ENCODE data around the gene IQCH.

IQCH gene

DNA sequence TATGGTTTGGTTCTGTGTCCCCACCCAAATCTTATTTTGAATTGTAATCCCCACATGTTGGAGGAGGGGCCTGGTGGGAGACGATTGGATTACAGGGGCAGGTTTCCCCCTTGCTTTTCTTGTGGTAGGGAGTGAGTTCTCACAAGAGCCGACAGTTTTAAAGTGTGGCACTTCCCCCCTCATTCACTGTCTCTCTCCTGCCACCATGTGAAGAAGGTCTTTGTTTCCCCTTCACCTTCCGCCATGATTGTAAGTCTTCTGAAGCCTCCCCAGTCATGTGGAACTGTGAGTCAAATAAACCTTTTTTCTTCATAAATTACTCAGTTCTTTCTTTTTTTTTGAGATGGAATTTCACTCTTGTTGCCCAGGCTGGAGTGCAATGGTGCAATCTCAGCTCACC is 124.9 kb downstream of the IQCH start:
- no peak overlapping the region for H3K4me3 ChIP-seq (ENCODE audit: low read length)
- DNase-seq (ENCODE audit: low read depth), result no peak
- TF ChIP-seq, protein P1, sequence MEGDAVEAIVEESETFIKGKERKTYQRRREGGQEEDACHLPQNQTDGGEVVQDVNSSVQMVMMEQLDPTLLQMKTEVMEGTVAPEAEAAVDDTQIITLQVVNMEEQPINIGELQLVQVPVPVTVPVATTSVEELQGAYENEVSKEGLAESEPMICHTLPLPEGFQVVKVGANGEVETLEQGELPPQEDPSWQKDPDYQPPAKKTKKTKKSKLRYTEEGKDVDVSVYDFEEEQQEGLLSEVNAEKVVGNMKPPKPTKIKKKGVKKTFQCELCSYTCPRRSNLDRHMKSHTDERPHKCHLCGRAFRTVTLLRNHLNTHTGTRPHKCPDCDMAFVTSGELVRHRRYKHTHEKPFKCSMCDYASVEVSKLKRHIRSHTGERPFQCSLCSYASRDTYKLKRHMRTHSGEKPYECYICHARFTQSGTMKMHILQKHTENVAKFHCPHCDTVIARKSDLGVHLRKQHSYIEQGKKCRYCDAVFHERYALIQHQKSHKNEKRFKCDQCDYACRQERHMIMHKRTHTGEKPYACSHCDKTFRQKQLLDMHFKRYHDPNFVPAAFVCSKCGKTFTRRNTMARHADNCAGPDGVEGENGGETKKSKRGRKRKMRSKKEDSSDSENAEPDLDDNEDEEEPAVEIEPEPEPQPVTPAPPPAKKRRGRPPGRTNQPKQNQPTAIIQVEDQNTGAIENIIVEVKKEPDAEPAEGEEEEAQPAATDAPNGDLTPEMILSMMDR (conservative IDR thresholded peaks at IDR 0.05; ENCODE audit: low read length), result no peak

DNA sequence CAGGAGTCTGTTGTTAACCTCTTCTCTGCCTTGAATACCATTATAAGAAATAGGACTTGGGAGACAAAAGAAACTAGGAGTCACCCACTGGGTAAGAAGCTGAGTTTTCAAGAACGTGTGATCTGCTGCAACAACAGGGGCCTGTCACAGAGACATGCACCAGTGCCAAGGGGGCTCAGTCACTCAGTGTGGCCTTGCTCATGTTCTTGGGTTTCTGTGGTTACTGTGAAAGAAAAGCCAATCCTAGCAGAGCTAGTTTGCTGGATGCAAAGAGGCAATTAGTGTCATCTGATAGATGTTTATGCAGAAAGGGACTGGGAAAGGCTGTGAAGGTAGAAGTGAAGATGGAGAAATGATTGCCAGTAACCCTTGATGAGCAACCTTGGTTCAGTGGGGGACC is 126.3 kb downstream of the IQCH start:
- no peak overlapping the region for H3K4me3 ChIP-seq (ENCODE audit: low read length)
- TF ChIP-seq, protein P1 (conservative IDR thresholded peaks at IDR 0.05; ENCODE audit: low read length), result no peak
- DNase-seq (ENCODE audit: low read depth), result no peak

DNA sequence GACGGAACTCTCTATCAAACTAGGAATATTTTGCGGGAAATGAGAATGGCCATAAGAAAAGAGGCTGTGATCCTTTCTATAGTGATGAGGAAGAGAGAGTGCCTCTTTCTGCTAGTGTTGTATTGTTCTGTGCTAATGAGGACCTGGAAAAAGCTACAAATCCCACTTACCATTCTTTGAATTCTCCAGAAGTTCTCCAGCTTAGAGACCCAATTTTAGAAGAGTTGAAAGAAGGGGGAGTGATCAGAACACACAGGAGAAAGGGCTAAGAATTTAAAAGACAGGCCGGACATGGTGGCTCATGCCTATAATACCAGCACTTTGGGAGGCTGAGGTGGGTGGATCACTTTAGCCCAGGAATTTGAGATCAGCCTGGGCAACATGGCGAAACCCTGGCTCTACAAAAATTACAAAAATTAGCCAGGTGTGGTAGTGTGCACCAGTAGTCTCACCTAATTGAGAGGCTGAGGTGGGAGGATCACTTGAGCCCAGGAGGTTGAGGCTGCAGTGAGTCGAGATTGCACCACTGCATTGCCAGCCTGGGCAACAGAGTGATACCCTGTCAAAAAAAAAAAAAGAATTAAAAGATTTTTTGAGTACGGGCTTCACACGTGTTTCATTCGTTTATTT is 126.9 kb downstream of the IQCH start:
- no peak overlapping the region for H3K4me3 ChIP-seq (ENCODE audit: low read length)

DNA sequence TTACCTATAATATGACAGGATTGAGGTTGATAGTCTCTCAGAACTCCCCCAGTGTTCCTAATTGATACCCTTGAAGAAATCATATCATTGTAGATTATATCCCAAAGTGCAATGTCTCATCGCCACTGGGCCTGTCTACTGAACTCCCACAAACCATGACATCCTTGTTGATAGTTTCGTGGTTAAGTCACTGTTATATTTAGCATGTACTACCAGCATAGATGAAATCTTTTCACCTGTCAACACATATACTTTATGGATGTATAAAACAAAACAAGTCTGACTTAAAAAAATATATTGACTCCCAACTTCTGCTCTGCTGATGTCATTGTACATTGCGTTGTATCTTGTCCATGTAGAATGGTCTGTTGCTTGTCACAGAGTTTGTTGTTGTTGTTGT is 128.1 kb downstream of the IQCH start:
- H3K4me3 ChIP-seq (ENCODE audit: low read length), result no peak overlapping the region
- TF ChIP-seq, protein P1 (conservative IDR thresholded peaks at IDR 0.05; ENCODE audit: low read length), result no peak
- no peak for DNase-seq (ENCODE audit: low read depth)

More for the DNA sequence above, 126.9 kb downstream of the IQCH start:
- DNase-seq (ENCODE audit: low read depth), result no peak
- TF ChIP-seq, protein P1 (conservative IDR thresholded peaks at IDR 0.05; ENCODE audit: low read length), result no peak

DNA sequence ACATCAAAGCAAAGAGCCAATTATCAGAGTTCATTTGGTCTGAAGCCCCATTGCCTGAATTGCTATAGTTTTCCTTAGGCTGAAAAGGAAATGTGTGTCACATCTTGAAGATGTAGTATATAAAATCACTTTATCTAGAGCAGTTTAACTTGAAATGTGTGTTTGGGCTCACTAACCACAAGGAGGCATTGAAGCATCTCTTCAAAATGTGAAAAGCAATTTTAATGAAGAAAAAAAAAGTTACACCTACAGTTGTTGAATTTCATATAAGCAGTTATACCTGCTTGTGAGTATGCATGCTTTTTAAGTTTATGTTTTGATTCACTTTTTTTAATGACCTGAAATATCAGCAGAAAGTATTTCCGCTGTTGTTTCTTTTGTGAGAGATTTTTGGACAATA is 129.3 kb downstream of the IQCH start:
- TF ChIP-seq, protein P1 (conservative IDR thresholded peaks at IDR 0.05; ENCODE audit: low read length), result no peak; the same call in 1 of the 2 replicates

DNA sequence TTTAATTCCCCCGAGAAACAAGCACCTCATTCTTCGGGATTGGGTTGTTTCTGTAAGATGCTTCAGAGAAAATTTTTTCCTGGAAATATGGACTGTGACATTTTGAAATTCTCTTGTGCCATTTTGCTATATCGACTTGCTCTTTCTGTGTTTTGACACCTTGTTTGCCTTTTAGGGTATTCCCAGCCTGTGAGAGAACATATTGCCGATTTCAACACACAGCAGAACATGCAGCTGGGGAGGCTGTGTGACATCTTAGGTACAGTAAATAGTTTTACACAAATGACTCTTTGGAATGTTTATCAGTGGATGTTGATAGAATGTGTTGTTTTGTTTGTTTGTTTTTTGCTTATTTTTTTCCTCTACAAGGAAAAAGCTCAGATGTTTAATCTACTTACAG is 130.2 kb downstream of the IQCH start:
- TF ChIP-seq, protein P1 (conservative IDR thresholded peaks at IDR 0.05; ENCODE audit: low read length), result no peak

More for the DNA sequence above, 129.3 kb downstream of the IQCH start:
- no peak overlapping the region for H3K4me3 ChIP-seq (ENCODE audit: low read length)
- DNase-seq (ENCODE audit: low read depth), result peak; percentile 7

DNA sequence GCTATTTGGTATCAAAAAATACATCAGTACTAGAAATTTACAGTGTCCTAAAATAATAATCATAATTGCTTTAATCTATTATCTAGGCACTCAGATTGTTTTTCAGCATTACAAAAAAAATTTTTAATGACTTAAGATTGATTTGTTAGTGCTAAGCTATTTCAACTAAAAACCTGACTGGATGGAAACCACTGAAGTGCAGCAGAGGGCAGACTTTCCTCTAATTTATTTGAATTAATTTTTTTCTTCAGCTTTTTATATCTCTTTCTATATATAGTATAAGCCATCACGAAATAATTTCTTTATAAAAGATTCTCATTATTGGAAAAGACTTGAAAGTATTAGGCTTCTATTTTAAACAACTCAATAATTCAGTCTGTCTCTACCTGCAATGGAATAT is 131.4 kb downstream of the IQCH start:
- no peak overlapping the region for H3K4me3 ChIP-seq (ENCODE audit: low read length)
- DNase-seq (ENCODE audit: low read depth), result no peak
- TF ChIP-seq, protein P1 (conservative IDR thresholded peaks at IDR 0.05; ENCODE audit: low read length), result 0 out of 2 replicates have a peak, but pooled peaks have one; percentile 28

More for the DNA sequence above, 130.2 kb downstream of the IQCH start:
- H3K4me3 ChIP-seq (ENCODE audit: low read length), result no peak overlapping the region
- no peak for DNase-seq (ENCODE audit: low read depth)

All from AG10803 (cell line).